PC-9 (cell line): Measurements from ENCODE around the gene PLCE1. TPM values are rescaled to one million over a fixed set of nuclear protein-coding genes. Genes with fewer than 3 reads are reported as not detected.

Source experiments
- BruUV-seq: library from RNA; stranded (reverse); fragments of 400-500 nt; replicated peaks from 2 replicates; lab custom pipeline; 2021; lab: Mats Ljungman, UMichigan
- CTCF ChIA-PET: fragments of 300-600 bp; sonication (Branson Sonifier 250); formaldehyde crosslinking; loops from one replicate; lab custom pipeline; 2022; ENCODE audit warnings: antibody characterized with exemption; lab: Charles Lee
- POLR2A ChIA-PET: fragments of 300-600 bp; sonication (Branson Sonifier 250); formaldehyde crosslinking; loops from one replicate; lab custom pipeline; 2022; ENCODE audit warnings: antibody characterized with exemption; ENCODE audit not compliant: unreplicated experiment; lab: Charles Lee
- DNase-seq, 2 experiments: peaks; one replicate each; pipeline versions ENCODE4 v3.0.0 to v3.0.0-alpha.2; 2015 to 2022; ENCODE audit warnings: mixed read lengths in 1 of 2
- H2AFZ ChIP-seq: fragments of 200-600 bp; sonication (generic); 2 replicates; pipeline ENCODE4 v1.8.1; 2017; ENCODE audit warnings: antibody characterized with exemption
- H3F3A ChIP-seq: fragments of 200-600 bp; sonication (generic); 2 replicates; pipeline ENCODE4 v1.8.1; 2017; ENCODE audit warnings: antibody characterized with exemption, mild to moderate bottlenecking, low read depth; ENCODE audit not compliant: insufficient read depth
- H3K27ac ChIP-seq: fragments of 200-600 bp; sonication (generic); 2 replicates; pipeline ENCODE4 v1.6.1; 2016; ENCODE audit warnings: mixed run types
- H3K27me3 ChIP-seq: fragments of 200-600 bp; sonication (generic); 2 replicates; pipeline ENCODE4 v1.6.1; 2016; ENCODE audit warnings: low read depth, mixed run types; ENCODE audit not compliant: insufficient read depth
- H3K36me3 ChIP-seq: fragments of 200-600 bp; sonication (generic); 2 replicates; pipeline ENCODE4 v1.6.1; 2016; ENCODE audit warnings: low read depth, mixed run types
- H3K4me1 ChIP-seq: fragments of 200-600 bp; sonication (generic); replicated peaks from 2 replicates; pipeline ENCODE4 v1.6.1; 2016; ENCODE audit warnings: mixed run types; ENCODE audit not compliant: insufficient read depth
- H3K4me2 ChIP-seq: fragments of 200-600 bp; sonication (generic); 2 replicates; pipeline ENCODE4 v1.6.1; 2017; ENCODE audit warnings: mixed run types
- H3K4me3 ChIP-seq: fragments of 200-600 bp; sonication (generic); 2 replicates; pipeline ENCODE4 v1.6.1; 2016; ENCODE audit warnings: mixed run types
- H3K79me2 ChIP-seq: fragments of 200-600 bp; sonication (generic); 2 replicates; pipeline ENCODE4 v1.6.1; 2017; ENCODE audit warnings: low read depth, mixed run types
- H3K9me2 ChIP-seq: fragments of 200-600 bp; sonication (generic); 2 replicates; pipeline ENCODE4 v1.8.1; 2017; ENCODE audit warnings: mild to moderate bottlenecking; ENCODE audit not compliant: insufficient read depth
- H3K9me3 ChIP-seq: fragments of 200-600 bp; sonication (generic); 2 replicates; pipeline ENCODE4 v1.8.1; 2016; ENCODE audit warnings: low read depth; ENCODE audit not compliant: insufficient read depth
- H4K20me1 ChIP-seq: fragments of 200-600 bp; sonication (generic); 2 replicates; pipeline ENCODE4 v1.8.1; 2017; ENCODE audit not compliant: insufficient read depth
- EZH2 ChIP-seq: fragments of 200-600 bp; sonication (generic); IDR thresholded peaks from 2 replicates; pipeline ENCODE4 v1.8.0; 2017; ENCODE audit warnings: antibody characterized with exemption, low read depth
- intact Hi-C: fragments of 100-400 bp; cut with micrococcal nuclease; formaldehyde crosslinking; loops from one replicate; pipeline ENCODE4 v1.10.0; 2022; ENCODE audit not compliant: unreplicated experiment
- total RNA-seq: library from RNA; stranded (reverse); gene quantifications from 2 replicates; pipeline ENCODE4 v1.2.3, GENCODE V29; 2021
- TF ChIP-seq, protein P1 (sequence below): fragments of 200-600 bp; sonication (generic); conservative IDR thresholded peaks from 2 replicates; pipeline ENCODE4 v1.6.1; 2017; ENCODE audit warnings: mixed run types, antibody characterized with exemption, mild to moderate bottlenecking, moderate library complexity

Gene PLCE1
- total RNA-seq, 1 experiment from 2014 or later: 15.2 TPM

DNA sequence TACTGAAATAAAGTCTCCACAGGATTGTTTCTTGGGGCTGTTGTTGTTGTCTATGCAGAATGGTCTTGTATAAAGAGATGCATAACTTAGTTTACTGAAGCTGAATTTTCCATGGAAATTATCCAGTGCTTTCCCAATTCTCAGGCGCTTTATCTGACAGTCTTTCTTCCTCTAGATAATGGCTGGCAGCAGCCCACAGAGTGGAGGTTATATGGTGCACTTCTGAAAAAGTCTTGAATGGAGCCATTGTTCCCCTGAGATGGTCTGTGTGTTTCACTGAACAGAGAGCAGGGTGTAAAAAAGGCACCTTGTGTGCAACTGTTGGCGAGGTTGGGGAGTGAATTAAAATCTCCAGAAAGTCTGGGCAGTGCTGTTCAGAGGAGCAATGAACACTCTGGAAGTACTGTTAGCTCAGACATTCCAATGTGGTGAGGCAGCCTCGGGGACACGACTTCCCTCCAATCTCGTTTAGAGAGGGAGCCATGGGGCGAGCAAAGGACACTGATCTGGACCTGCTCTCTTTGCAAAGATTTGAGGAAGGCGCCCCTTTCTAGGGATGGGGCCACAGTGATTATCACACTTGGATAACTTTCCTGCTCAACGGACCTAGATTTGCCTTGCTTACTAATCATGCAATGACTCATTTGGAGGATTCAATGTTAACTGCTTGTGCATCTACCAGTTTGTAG is 2.0 kb upstream of the PLCE1 start:
- ChIA-PET CTCF (no interaction called here), POLR2A (interaction anchor here (0.6 to 0.7 kb wide), 2 partner anchors 15 to 50 kb away, joined by 4 to 14 read pairs; no protein-coding TSS in a partner anchor)
- H3K9me2 ChIP-seq: no peaks in the 10 kb centered on the region
- H3K27me3 ChIP-seq: no peaks in the 10 kb centered on the region
- DNase-seq: peak; percentile 55 to 75
- peak overlapping the region; percentile 59 for H3K4me2 ChIP-seq
- BruUV-seq: no TSS peak
- peak overlapping the region; percentile 13; the same call in 1 of the 2 replicates for H3K4me3 ChIP-seq
- peaks cover 23% of the 10 kb centered on the region for H3K79me2 ChIP-seq
- peaks cover 29% of the 10 kb centered on the region for H3F3A ChIP-seq
- H4K20me1 ChIP-seq: no peaks in the 10 kb centered on the region
- H3K4me1 ChIP-seq: peaks cover 46% of the 10 kb centered on the region
- H3K36me3 ChIP-seq: no peaks in the 10 kb centered on the region
- no peaks in the 10 kb centered on the region for H3K9me3 ChIP-seq
- no peak overlapping the region for H2AFZ ChIP-seq
- 0 out of 2 replicates have a peak overlapping the region, but pooled peaks have one; percentile 26 for H3K27ac ChIP-seq
- TF ChIP-seq EZH2: no peak
- TF ChIP-seq, protein P1, sequence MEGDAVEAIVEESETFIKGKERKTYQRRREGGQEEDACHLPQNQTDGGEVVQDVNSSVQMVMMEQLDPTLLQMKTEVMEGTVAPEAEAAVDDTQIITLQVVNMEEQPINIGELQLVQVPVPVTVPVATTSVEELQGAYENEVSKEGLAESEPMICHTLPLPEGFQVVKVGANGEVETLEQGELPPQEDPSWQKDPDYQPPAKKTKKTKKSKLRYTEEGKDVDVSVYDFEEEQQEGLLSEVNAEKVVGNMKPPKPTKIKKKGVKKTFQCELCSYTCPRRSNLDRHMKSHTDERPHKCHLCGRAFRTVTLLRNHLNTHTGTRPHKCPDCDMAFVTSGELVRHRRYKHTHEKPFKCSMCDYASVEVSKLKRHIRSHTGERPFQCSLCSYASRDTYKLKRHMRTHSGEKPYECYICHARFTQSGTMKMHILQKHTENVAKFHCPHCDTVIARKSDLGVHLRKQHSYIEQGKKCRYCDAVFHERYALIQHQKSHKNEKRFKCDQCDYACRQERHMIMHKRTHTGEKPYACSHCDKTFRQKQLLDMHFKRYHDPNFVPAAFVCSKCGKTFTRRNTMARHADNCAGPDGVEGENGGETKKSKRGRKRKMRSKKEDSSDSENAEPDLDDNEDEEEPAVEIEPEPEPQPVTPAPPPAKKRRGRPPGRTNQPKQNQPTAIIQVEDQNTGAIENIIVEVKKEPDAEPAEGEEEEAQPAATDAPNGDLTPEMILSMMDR: no peak
- intact Hi-C loops: loop anchor here (2.0 to 10.0 kb wide), 2 partner anchors 51 to 77 kb away; no protein-coding TSS in a partner anchor

DNA sequence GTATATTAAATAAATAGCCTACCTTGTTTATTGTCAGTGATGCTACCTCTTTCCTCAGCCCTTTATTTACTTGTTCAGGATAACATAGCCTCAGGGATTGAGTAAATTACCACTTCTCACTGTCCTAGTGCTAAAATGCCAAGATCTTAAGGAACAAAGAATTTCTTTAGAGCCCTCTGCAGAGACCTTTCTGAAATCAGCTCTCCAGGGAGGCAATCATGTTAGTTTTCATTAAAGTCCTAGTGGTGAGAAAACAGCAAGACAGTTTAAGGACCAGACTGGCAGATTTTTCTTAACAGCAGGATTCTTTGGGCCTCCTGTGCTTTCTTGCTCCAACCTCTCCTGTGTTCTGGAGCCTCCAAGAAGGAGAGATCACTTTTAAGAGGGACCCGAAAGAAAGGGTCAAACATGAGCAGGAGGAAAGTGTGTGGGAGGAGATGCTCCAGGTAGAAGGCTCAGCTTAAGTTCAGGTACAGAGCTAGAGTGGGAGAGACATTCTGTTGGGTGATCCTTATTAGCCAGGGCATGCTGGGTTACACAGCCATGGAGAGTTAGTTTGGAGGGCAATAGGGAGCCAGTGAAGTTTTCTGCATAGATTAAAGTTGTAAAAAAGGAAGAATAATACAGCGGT is 1.2 kb upstream of the PLCE1 start:
- Histone ChIP-seq H3K9me3 (no peaks in the 10 kb centered on the region), H3K4me2 (peak overlapping the region; percentile 26), H3K36me3 (no peaks in the 10 kb centered on the region), H3K27ac (no peak overlapping the region), H2AFZ (no peak overlapping the region), H3K4me3 (no peak overlapping the region), H3K27me3 (no peaks in the 10 kb centered on the region), H3F3A (peaks cover 29% of the 10 kb centered on the region), H3K4me1 (peaks cover 54% of the 10 kb centered on the region), H3K79me2 (peaks cover 31% of the 10 kb centered on the region), H4K20me1 (no peaks in the 10 kb centered on the region), H3K9me2 (no peaks in the 10 kb centered on the region)
- ChIA-PET POLR2A (no interaction called here), CTCF (no interaction called here)
- DNase-seq: no peak
- TF ChIP-seq, protein P1: no peak
- TF ChIP-seq EZH2: no peak
- BruUV-seq: no TSS peak
- intact Hi-C loops: loop anchor here (2.0 to 10.0 kb wide), 2 partner anchors 50 to 78 kb away; no protein-coding TSS in a partner anchor

DNA sequence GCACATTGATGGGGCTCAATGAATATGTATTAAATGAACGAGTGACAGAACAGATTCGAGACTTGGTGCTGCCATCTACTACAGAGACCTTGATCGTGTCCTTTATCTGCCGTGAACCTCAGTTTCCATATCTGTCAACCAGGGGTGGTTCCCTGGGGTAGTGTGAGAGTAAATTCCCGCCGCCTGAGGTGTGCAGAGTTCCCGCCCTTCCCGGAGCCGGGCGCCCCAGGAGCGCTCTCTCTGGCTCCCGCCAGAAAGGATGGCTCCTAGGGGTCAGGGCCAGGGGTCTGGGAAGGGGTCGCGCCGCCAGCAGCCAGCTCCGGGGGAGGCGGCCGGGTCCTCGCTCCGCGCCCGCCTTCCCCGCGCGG is 333 bp upstream of the PLCE1 start:
- Histone ChIP-seq H3K4me1 (peaks cover 56% of the 10 kb centered on the region), H3K9me2 (no peaks in the 10 kb centered on the region), H3K27ac (no peak overlapping the region), H2AFZ (peak overlapping the region; percentile 76), H3K9me3 (no peaks in the 10 kb centered on the region), H3K79me2 (peaks cover 40% of the 10 kb centered on the region), H3K4me2 (peak overlapping the region; percentile 69), H3K36me3 (no peaks in the 10 kb centered on the region), H4K20me1 (no peaks in the 10 kb centered on the region), H3K4me3 (peak overlapping the region; percentile 79; the same call in 1 of the 2 replicates), H3K27me3 (no peaks in the 10 kb centered on the region), H3F3A (peaks cover 29% of the 10 kb centered on the region)
- ChIA-PET POLR2A (interaction anchor here (0.5 kb wide), 1 partner anchor 166 kb away, joined by 5 read pairs; no protein-coding TSS in a partner anchor), CTCF (no interaction called here)
- intact Hi-C loops: loop anchor here (2.0 to 10.0 kb wide), 2 partner anchors 49 to 79 kb away; no protein-coding TSS in a partner anchor
- no peak for TF ChIP-seq EZH2
- TF ChIP-seq, protein P1: no peak
- no peak for DNase-seq
- BruUV-seq: no TSS peak
